Fibroblast of gingiva (primary cell): ENCODE measurements around the gene CFLAR.
"Not testable (repeated sequence)": the region's sequence is repeated elsewhere in the genome, so short reads cannot be mapped to it uniquely, and the experiment has no call there.

Source experiments
- DNase-seq: peaks from one replicate; pipeline ENCODE4 v3.0.0-alpha.2; 2011; ENCODE audit warnings: low read depth

Gene CFLAR

DNA sequence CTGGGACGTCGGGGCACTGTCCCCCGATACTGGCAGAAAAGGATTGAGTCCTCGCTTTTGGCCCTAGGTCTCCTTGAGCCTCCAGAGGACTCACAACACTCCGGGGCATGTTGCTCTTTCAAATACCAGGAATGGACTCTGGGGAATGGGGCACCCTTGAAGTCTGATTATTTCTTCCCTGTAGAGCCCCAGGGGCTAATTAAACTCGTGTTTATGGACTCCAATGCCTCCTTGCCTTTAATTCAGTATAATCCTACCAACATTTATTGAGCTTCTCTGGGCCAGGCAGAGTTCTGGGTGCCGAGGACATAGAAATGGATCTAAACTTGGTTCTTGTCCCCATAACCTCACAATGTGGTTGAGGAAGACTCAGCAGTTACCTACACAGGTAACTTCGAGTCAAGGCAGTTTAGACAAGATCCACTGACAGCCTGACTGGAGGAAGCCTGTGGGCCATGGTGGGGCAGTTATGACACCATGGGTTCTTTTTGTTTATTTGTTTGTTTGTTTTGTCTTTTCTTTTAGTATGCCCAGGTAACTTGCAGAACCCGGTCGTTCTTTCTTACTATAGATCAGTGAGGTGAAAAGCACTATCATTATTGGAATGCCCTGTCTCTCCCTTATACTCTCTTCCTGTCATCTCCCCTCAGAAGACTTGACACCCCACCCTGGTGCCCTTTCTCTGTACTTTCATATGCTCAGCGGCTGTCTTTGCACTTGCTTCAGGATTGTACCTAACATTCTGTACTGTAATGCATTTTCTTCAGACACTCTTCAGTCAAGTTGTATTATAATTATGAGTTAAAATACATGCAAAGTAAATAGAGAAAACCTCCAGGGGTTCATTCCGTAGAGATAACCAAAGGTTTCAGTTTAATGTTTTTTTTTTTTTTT, 3.2 kb downstream of the CFLAR start:
- DNase-seq, result no peak

DNA sequence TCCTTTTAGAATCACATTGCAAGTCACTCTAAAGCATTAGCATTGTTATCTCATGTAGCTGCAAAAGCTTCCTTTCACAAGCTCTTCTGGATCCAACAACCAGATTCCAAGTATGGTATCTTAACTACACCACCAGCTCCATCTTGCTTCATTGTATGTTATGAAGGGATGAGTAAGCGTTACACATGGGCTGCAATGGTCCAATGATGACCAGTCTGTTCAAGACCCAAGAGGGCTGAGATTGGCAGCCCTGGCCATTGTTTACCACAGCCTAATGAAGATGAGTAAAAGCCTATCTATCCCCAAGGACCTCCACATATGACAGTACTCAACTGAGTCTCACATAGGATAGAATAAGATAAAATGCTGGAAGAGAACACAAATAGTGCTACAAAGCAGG, 6.3 kb downstream of the CFLAR start:
- peak; percentile 49 for DNase-seq

DNA sequence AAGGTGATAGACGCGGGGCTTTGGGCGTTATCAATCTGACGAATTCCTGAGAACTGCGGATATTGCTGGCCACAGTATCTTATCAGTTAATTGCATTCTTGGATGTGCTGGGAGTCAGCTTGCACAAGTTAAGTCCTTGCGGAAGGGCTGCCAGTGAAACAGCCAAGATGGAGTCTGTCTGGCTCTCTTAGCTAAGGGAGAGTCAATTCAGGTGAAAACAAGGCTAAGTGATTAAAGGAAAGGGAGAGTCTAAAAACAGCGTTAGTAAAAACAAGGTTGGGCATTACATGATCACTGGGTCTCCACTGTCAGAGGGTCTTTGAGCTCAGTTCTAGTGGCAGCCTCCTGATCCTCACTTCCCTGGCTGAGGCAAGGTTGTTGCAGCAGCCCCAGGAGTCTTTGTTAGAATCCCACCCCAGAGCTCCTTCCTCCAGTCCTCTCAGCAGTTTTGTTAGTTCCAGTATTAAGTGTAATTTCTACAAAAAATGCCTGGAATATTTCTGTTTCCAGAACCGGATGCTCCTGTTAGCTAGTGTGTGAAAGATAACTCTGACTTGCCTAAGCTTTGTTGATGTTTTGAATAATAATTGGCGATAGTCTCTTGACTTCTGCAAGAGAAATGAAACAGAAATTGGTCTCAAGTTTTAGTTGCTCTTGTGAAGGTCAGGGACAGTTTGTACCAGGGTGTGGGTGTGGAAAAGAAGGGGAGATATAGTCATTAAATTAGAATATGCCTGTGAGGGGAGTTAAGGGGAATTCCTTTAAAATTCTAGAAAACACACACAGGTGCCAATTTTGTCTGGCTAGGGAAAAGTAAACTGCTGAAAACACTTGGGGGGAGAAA, 10.6 kb downstream of the CFLAR start:
- peak; percentile 70 for DNase-seq

DNA sequence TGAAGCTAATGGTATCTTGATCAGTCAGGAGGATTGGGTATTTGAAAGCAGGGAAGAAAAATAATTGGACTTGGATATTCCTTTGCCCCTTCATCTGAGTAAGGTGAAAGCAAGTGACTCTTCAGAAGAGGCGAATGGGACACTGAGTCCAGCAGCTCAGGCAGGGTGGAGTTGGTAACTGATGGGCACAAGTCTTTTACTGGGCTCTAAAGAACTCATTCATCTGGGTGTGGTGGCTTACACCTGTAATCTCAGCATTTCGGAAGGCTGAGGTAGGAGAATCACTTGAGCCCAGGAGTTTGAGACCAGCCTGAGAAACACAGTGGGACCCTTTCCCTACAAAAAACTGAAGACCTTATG, 11.2 kb downstream of the CFLAR start:
- DNase-seq, result no peak

DNA sequence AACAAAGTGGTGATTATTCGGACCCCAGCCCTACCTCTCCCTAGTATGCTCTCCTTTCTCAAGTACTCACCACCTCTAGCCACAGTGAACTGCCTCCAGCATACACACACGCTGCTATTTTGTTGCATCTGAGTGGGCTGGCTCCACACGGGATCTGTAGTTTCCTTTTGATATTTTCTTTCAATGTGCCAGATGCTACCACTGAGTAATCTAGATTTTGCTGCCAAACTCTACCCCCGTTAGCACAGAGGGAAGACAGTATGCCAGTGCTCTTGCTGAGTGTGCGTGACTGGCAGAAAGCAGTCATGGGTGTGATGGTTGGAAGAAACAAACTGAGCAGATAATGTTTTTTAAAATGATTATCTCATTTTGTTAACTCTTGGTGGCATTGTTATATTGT, 11.6 kb downstream of the CFLAR start:
- DNase-seq, result peak; percentile 93

DNA sequence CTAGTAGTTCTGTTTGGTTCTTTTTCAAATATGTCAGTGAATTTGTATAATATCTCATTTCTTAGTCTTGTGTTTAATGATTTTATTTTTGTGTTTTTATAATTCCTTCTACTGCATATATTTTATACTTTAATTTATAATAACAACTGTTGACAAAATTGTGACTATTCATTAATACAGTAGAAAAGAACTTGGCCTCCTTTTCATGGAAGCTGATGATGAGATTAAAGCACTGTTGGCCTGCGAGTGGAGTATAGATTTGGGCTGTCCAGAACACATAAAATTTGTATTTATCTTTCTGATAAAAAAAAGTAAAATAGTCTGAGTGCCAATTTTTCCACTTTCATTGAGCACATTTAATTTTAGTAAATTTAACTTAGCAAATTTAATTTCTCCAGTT, 12.1 kb downstream of the CFLAR start:
- DNase-seq, result no peak

DNA sequence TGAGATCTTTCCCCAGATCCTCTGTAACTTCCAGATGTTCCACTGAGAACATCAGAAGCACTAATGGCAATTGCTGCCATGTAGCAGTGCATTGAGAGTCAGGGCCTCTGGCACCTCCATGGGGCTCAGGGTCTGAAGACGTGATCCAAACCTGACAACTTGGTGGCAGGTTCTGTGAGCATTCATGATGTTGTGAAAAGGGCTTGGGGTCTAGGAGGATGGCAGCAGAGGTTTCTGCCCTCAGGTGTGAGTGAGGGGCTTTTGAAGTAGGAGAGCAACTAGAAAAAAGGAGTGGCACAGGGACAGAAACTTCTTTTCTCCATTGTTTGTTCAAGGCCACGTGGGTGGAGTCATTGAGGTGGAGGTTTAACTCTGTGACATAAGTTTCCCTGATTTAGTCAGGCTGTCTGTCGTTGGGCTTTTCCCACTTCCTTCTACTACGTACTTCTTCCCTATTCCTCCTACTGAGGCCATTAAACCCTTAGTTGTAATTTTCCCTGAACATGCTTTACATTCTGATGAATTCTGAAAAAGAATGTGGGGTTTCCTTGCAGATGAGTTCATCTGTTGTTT, 13.1 kb downstream of the CFLAR start:
- no peak for DNase-seq

DNA sequence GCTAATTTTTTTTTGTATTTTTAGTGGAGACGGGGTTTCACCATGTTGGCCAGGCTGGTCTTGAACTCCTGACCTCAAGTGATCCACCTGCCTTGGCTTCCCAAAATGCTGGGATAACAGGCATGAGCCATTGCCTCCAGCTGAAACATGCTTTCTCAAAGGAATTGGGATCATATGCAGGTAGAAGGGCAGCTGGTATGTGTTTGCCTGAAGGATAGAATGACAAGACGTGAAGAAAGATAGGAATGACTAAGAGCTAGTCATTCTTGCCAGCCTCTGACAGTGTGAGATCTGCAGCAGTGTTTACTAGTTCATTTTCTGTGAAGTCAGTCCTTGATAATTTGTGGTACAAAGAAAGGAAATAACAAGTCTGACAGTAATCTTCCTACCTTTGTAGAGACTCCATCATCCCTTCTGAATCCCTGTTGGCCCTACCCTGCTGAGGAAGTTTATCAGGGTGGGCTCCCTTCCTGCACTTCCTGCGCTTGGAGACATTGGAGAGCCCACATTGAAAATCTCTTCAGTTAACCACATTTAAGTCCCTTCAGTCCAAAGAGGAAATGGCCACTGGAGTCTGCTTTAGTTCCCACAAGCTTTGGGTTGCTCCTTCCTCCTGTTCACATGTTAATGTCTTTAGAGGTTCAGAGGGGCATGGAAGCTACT, 14.7 kb downstream of the CFLAR start:
- peak; percentile 75 for DNase-seq

DNA sequence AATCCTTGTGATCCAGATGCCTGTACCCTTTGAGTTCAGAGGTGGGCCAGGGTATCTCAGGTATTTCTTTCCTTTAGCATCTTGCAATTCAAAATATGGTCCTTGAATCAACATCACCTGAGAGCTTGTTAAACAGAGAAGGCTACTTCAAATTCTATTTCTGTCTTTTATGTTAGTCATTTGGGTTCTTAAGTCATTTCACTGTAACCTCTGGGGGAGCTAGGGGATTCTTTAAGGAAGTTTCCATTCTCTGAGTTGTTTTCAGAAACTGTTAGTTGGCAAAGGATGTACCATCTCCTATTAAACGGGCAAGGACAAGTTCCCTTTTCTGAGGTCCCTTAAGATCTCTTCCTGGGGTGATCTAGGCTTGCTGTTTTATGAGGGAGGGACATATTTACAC, 16.6 kb downstream of the CFLAR start:
- no peak for DNase-seq

DNA sequence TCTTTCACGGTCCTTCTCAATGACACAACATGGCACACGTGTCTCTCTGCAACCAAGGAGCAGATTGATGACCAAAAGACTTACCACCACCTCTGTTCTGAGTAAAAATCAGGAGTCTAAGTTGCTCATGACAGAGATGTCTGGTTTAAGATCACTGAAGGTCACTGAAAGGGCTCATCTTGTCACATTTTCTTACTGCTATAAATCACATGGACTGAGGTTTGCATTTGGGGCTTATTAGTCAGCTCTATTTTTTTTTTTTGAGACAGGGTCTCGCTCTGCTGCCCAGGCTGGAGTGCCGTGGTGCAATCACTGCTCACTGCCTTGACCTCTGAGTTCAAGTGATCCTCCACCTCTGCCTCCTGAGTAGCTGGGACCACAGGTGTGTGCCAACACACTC, 19.4 kb downstream of the CFLAR start:
- no peak for DNase-seq

DNA sequence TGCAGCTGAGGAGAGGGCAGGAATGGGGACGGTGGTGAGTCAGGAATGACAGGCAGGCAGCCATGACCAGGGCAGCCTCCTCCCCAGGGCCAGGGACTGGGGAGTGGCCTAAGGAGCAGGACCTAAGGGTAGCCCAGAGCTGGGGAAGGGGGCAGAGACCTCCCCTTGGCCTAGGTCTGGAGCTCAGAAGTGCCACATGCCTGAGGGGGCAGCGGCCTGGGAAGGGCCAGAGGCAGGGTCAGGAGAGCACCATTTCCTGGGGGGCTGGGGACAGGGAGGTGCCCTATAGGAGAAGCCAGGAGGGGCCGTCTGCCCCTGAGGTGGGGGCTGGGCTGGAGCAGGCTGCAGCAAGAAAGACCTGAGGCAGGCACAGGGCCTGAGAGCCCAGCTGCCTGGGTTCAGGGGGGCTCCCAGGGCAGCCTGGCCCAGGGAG, 20.9 kb downstream of the CFLAR start:
- DNase-seq, result no peak

DNA sequence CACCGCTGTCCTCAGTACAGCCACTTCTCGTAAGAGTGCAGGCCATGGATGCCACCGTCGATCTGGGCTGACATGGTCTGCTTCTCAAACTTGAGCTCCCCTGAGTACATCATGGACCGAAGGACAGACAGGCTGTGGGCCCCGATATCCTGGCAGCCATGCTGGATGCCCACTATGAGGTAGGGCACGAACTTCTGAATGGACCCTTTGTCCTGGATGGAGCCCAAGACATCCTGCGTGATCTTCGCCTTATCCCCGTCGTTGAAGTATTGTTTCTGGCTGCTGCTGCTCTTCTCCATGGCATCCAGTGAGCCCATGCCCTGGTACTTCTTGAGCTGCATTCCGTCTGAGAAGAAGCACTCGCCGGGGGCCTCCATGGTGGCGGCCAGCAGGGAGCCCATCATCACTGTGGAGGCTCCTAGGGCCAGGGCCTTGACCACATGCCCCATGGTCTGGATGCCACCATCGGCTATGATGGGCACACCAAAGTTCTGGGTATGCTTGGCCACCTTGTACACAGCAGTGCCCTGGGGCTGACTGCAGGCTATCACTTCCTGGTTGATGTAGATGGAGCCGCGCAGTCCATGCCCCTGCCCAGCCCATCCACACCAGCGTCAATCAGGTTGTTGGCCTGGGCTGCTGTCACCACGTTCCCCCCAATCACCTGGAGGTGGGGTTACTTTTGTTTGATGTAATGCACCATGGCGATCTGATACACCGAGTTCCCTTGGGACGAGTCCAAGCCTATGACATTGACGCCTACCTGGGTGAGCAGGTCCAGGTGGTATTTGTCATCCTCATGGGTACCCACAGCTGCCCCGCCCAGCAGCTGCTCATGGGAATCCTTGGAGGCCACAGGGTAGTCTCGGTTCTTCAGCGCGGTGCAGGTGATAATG, 21.8 kb downstream of the CFLAR start:
- DNase-seq, result no peak

DNA sequence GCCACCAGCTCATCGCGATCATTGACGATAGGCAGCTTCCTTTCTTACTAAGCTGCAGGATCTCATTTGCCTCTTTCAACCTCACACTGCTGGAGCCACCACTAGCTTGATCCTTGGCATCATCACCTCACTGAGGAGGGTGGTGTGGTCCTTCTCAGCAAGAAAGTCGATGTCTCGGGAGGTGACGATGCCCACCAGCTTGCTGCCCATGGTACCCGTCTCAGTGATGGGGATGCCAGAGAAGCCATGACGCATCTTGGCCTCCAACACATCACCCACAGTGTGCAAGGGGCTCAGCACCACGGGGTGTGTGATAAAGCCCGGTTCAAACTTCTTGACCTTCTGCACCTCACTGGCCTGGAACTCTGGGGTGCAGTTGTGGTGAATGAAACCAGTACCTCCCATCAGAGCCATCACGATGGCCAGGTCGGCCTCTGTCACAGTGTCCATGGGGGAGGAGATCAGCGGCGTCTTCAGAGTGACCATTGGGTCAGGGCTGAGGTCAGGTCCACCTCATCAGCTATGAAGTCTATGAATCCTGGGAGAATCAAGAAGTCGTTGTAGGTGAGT, 22.5 kb downstream of the CFLAR start:
- DNase-seq, result no peak

DNA sequence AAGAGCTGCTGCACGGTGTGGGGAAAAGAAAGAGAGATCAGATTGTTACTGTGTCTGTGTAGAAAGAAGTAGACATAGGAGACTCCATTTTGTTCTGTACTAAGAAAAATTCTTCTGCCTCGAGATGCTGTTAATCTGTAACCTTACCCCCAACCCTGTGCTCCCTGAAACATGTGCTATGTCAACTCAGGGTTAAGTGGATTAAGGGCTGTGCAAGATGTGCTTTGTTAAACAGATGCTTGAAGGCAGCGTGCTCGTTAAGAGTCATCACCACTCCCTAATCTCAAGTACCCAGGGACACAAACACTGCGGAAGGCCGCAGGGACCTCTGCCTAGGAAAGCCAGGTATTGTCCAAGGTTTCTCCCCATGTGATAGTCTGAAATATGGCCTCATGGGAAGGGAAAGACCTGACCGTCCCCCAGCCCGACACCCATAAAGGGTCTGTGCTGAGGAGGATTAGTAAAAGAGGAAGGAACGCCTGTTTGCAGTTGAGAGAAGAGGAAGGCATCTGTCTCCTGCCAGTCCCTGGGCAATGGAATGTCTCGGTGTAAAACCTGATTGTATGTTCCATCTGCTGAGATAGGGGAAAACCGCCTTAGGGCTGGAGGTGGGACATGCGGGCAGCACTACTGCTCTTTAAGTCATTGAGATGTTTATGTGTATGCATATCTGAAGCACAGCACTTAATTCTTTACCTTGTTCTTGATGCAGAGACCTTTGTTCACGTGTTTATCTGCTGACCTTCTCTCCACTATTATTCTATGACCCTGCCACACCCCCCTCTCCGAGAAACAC, 23.2 kb downstream of the CFLAR start:
- DNase-seq, result not testable (repeated sequence)

DNA sequence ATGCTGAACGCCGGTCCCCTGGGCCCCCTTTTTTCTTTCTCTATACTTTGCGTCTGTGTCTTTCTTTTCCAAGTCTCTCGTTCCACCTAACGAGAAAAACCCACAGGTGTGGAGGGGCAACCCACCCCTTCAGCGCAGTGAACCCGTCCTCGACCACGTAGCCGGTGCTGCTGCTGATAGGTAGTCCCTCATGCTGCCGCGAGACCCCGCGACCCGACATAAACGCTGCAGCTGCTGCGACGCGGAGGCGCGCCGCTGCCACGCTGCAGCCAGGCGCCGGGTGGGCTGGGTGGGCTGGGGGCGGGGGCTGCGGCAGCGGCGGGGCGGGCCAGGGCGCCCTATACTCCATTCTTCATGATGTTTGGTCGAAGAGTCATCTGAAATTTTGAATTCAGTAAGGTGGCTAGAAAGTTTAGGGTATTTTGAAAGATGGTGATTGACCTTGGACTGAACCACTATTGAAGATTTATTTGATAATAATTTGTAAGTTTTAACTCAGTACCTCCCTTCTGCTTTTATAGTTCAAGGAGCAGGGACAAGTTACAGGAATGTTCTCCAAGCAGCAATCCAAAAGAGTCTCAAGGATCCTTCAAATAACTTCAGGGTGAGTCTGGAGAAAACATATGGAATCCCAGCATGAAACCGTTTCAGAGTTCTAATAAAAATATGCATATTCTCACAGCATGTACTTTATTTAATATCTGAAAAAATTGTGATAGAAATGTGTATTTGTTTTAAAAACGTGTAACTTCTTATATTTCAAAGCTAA, 24.1 kb downstream of the CFLAR start:
- no peak for DNase-seq

DNA sequence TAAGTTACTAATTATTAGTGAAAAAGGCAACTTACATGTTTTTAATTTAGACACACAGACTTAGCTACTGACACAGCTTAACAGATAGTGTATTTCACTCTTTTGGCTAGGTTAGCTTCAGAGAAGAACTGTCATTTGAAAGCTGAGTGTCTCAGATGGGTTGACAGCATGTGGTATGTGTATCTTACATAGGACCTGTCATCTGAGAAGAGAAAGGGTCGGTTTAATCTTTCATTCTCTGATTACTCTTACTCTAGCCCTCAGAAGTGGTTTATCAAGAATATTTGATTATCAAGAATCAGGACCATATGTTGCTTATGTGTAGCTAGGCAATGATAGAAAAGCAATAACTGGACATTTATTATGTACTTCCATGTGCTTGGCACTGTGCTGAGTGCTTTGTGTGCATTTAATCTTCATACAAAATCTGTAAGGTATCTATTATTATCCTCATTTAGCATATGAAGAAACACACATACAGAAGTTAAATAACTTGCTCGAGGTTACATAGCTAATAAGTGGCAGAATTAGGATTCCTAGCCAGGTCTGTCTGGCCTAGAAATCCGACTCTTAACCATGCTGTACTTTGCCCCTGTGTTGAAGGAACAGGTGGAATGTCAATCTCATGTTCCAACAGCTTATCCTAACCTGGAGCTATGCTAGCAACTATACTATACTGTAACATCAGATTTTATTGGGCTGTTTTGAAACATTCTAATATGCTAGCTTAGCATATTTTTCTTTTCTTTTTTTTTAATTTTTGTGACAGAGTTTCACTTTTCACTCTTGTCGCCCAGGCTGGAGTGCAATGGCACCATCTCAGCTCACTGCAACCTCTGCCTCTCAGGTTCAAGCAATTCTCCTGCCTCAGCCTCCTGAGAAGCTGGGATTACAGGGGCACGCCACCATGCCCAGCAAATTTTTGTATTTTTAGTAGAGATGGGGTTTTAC, 28.4 kb downstream of the CFLAR start:
- no peak for DNase-seq

DNA sequence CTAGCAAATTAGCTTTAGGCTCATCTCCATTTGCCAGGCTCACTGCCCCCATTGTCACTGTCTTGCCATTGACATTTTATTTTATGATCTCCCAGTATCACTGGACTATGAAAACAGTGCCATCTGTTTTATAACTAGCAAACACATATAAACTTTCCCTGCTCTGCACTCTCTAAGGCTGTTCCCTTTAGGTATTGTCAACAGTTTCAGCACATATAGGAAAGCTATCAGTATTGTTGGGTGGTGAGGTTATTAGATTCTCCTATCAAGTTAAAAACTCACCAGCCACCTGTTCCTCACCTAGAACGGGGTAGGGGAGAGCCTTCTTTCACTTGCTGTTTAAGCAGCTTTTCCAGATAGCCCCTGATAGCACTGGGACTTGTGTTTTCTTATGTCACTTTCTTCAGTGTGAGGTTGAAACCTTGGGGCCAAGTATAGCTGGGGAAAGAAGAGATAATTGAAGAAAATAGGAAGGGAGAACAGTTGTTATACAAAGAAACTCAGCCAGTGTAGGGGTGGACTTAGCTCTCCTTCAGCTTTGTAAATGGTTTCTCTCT, 32.5 kb downstream of the CFLAR start:
- DNase-seq, result no peak
